HEK293 (cell line): ENCODE results near the gene DCD.

Experiments used
- BCL11A ChIP-seq: fragments of 450-650 bp; formaldehyde crosslinking; IDR thresholded peaks from 2 replicates; pipeline ENCODE4 v1.5.1; 2016; ENCODE audit warnings: low read depth, missing biosample characterization, missing genetic modification characterization
- FEZF1 ChIP-seq: fragments of 450-650 bp; formaldehyde crosslinking; IDR thresholded peaks from 2 replicates; pipeline ENCODE4 v1.5.1; 2016; ENCODE audit warnings: missing biosample characterization, missing genetic modification characterization
- MYNN ChIP-seq: fragments of 450-650 bp; formaldehyde crosslinking; IDR thresholded peaks from 2 replicates; pipeline ENCODE4 v1.5.1; 2016; ENCODE audit warnings: missing biosample characterization, missing genetic modification characterization, borderline replicate concordance
- TCF7L2 ChIP-seq: IDR thresholded peaks from 2 replicates; pipeline ENCODE4 v1.6.1; 2011; ENCODE audit warnings: low read depth, mild to moderate bottlenecking, inconsistent platforms, low read length, moderate library complexity, borderline replicate concordance
- YY1 ChIP-seq: fragments of 450-650 bp; formaldehyde crosslinking; IDR thresholded peaks from 2 replicates; pipeline ENCODE4 v1.5.1; 2018; ENCODE audit warnings: missing biosample characterization, missing genetic modification characterization
- ZBTB1 ChIP-seq: fragments of 450-650 bp; formaldehyde crosslinking; IDR thresholded peaks from 2 replicates; pipeline ENCODE4 v1.5.1; 2016; ENCODE audit warnings: missing biosample characterization, missing genetic modification characterization
- ZNF174 ChIP-seq: fragments of 450-650 bp; formaldehyde crosslinking; IDR thresholded peaks from 2 replicates; pipeline ENCODE4 v1.5.0; 2017; ENCODE audit warnings: missing biosample characterization, mild to moderate bottlenecking, missing genetic modification characterization
- ZNF184 ChIP-seq: fragments of 450-650 bp; IDR thresholded peaks from 2 replicates; pipeline ENCODE4 v1.5.1; 2018; ENCODE audit warnings: missing biosample characterization, mild to moderate bottlenecking, missing genetic modification characterization
- ZNF621 ChIP-seq: fragments of 450-650 bp; formaldehyde crosslinking; IDR thresholded peaks from 2 replicates; pipeline ENCODE4 v1.5.1; 2017; ENCODE audit warnings: missing biosample characterization, missing genetic modification characterization
- TF ChIP-seq, protein P1 (sequence below): fragments of 450-650 bp; formaldehyde crosslinking; IDR thresholded peaks from 2 replicates; pipeline ENCODE4 v1.5.1; 2016; ENCODE audit warnings: missing biosample characterization, missing genetic modification characterization
- TF ChIP-seq, protein P2 (sequence below): fragments of 450-650 bp; formaldehyde crosslinking; IDR thresholded peaks from 2 replicates; pipeline ENCODE4 v1.5.1; 2016; ENCODE audit warnings: missing biosample characterization, missing genetic modification characterization
- TF ChIP-seq, protein P3 (sequence below): fragments of 450-650 bp; formaldehyde crosslinking; IDR thresholded peaks from 2 replicates; pipeline ENCODE4 v1.5.1; 2017; ENCODE audit warnings: missing biosample characterization, missing genetic modification characterization
- TF ChIP-seq, protein P4 (sequence below): fragments of 450-650 bp; formaldehyde crosslinking; IDR thresholded peaks from 2 replicates; pipeline ENCODE4 v1.5.1; 2016; ENCODE audit warnings: missing biosample characterization, missing genetic modification characterization

DNA sequence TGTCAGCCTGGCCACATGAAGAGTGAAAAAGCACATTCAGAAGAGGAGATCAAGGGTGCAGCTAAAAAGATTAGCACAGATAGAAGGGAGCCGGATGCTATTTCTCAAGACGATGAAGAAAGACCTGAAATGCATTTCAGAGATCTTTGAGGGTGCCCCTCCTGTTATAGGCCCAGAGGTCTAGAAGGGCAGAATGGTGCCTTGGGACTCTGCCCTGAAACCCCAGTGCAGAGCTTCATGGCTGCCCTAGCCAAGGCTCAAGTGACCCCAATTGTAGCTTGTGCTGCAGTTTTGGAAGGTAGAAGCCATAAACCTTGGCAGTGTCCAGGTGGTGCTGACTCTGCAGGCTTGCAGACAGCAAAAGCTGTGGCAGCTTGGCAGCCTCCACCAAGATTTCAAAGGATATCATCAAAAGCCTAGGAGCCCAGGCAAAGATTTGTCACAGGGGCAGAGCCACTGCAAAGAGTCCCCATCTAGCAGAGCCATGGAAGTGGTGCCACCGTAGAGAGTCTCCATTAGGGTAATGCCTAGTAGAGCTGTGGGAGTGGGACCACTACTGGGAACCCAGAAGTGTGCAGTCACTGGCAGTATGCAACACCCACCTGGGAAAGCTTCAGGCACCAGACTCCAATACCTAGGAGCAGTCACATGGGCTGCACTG, 19.8 kb downstream of the DCD start:
- no peak for TF ChIP-seq ZBTB1 (tag by site-specific recombination)
- no peak for TF ChIP-seq ZNF621 (tag by site-specific recombination)
- TF ChIP-seq, protein P1, sequence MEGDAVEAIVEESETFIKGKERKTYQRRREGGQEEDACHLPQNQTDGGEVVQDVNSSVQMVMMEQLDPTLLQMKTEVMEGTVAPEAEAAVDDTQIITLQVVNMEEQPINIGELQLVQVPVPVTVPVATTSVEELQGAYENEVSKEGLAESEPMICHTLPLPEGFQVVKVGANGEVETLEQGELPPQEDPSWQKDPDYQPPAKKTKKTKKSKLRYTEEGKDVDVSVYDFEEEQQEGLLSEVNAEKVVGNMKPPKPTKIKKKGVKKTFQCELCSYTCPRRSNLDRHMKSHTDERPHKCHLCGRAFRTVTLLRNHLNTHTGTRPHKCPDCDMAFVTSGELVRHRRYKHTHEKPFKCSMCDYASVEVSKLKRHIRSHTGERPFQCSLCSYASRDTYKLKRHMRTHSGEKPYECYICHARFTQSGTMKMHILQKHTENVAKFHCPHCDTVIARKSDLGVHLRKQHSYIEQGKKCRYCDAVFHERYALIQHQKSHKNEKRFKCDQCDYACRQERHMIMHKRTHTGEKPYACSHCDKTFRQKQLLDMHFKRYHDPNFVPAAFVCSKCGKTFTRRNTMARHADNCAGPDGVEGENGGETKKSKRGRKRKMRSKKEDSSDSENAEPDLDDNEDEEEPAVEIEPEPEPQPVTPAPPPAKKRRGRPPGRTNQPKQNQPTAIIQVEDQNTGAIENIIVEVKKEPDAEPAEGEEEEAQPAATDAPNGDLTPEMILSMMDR (tag by site-specific recombination), result no peak
- TF ChIP-seq ZNF174 (tag by site-specific recombination), result no peak
- TF ChIP-seq TCF7L2, result no peak
- TF ChIP-seq YY1, result no peak
- TF ChIP-seq BCL11A (tag by site-specific recombination), result no peak
- TF ChIP-seq, protein P2, sequence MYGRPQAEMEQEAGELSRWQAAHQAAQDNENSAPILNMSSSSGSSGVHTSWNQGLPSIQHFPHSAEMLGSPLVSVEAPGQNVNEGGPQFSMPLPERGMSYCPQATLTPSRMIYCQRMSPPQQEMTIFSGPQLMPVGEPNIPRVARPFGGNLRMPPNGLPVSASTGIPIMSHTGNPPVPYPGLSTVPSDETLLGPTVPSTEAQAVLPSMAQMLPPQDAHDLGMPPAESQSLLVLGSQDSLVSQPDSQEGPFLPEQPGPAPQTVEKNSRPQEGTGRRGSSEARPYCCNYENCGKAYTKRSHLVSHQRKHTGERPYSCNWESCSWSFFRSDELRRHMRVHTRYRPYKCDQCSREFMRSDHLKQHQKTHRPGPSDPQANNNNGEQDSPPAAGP, result no peak
- TF ChIP-seq, protein P3, sequence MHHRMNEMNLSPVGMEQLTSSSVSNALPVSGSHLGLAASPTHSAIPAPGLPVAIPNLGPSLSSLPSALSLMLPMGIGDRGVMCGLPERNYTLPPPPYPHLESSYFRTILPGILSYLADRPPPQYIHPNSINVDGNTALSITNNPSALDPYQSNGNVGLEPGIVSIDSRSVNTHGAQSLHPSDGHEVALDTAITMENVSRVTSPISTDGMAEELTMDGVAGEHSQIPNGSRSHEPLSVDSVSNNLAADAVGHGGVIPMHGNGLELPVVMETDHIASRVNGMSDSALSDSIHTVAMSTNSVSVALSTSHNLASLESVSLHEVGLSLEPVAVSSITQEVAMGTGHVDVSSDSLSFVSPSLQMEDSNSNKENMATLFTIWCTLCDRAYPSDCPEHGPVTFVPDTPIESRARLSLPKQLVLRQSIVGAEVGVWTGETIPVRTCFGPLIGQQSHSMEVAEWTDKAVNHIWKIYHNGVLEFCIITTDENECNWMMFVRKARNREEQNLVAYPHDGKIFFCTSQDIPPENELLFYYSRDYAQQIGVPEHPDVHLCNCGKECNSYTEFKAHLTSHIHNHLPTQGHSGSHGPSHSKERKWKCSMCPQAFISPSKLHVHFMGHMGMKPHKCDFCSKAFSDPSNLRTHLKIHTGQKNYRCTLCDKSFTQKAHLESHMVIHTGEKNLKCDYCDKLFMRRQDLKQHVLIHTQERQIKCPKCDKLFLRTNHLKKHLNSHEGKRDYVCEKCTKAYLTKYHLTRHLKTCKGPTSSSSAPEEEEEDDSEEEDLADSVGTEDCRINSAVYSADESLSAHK (tag by site-specific recombination), result no peak
- TF ChIP-seq FEZF1 (tag by site-specific recombination), result no peak
- TF ChIP-seq, protein P4, sequence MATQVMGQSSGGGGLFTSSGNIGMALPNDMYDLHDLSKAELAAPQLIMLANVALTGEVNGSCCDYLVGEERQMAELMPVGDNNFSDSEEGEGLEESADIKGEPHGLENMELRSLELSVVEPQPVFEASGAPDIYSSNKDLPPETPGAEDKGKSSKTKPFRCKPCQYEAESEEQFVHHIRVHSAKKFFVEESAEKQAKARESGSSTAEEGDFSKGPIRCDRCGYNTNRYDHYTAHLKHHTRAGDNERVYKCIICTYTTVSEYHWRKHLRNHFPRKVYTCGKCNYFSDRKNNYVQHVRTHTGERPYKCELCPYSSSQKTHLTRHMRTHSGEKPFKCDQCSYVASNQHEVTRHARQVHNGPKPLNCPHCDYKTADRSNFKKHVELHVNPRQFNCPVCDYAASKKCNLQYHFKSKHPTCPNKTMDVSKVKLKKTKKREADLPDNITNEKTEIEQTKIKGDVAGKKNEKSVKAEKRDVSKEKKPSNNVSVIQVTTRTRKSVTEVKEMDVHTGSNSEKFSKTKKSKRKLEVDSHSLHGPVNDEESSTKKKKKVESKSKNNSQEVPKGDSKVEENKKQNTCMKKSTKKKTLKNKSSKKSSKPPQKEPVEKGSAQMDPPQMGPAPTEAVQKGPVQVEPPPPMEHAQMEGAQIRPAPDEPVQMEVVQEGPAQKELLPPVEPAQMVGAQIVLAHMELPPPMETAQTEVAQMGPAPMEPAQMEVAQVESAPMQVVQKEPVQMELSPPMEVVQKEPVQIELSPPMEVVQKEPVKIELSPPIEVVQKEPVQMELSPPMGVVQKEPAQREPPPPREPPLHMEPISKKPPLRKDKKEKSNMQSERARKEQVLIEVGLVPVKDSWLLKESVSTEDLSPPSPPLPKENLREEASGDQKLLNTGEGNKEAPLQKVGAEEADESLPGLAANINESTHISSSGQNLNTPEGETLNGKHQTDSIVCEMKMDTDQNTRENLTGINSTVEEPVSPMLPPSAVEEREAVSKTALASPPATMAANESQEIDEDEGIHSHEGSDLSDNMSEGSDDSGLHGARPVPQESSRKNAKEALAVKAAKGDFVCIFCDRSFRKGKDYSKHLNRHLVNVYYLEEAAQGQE (tag by site-specific recombination), result no peak
- no peak for TF ChIP-seq ZNF184 (tag by site-specific recombination)
- no peak for TF ChIP-seq MYNN (tag by site-specific recombination)
